GM18499 (cell line): ENCODE data around the gene SLC9A3.

Experiments used
- ATAC-seq: cut with Tn5 transposase; IDR thresholded peaks from one replicate; pipeline ENCODE4 v1.9.1; 2021; ENCODE audit warnings: moderate number of reproducible peaks; ENCODE audit not compliant: insufficient read depth, unreplicated experiment

SLC9A3 gene

DNA sequence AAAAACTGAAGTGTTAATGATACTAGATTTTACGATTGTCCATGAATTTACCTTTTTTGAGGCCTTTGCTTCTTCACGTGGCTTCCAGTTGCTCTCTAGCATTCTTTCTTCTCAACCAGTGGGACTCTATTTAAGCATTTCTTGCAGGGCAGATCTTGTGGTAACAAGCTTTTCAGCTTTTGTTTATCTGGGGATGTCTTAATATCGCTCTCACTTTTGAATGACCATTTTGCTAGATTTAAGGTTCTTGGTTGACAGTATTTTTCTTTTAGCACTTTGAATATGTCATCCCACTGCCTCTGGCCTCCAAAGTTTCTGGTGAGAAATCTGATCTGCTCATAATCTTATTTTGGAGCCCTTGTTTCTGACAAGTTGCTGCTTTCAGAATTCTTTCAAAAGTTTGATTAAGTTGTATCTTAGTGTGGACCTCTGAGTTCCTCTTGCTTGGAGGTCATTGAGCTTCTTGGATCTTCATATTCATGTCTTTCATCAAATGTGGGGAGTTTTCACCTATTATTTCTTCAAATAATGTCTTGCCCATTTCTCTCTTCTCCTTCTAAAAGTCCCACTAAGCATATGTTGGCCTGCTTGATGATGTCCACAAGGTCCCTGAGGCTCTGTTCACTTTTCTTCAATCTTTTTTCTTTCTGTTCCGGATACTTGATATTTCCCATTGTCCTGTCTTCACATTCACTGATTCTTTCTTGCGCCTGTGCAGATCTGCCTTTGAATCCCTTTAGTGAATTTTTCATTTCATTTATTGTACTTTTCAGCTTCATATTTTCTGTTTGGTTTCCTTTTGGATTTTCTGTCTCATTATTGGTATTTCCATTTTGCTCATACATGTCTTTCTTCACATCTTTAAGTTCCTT, 72.4 kb downstream of the SLC9A3 start:
- no peak for ATAC-seq

GRCh38 chr5:449151-449550, 75.1 kb downstream of the SLC9A3 start:
- no peak for ATAC-seq

DNA sequence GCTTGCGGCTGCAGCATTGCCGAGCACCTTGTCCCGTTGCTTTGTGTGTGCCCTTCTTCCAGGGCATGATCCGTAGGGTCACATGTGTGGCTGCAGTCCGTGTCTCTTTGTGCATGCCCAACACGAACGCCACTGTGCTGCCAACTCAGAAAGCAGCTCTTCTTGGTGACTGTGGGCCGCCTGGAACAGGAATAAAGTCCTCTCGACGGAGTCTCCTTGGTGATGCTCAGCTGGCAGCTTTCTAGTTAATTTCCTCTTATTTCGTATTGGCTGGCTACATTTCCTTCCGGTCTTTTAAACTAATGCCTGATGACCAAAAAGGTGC, 75.5 kb downstream of the SLC9A3 start:
- ATAC-seq: no peak

DNA sequence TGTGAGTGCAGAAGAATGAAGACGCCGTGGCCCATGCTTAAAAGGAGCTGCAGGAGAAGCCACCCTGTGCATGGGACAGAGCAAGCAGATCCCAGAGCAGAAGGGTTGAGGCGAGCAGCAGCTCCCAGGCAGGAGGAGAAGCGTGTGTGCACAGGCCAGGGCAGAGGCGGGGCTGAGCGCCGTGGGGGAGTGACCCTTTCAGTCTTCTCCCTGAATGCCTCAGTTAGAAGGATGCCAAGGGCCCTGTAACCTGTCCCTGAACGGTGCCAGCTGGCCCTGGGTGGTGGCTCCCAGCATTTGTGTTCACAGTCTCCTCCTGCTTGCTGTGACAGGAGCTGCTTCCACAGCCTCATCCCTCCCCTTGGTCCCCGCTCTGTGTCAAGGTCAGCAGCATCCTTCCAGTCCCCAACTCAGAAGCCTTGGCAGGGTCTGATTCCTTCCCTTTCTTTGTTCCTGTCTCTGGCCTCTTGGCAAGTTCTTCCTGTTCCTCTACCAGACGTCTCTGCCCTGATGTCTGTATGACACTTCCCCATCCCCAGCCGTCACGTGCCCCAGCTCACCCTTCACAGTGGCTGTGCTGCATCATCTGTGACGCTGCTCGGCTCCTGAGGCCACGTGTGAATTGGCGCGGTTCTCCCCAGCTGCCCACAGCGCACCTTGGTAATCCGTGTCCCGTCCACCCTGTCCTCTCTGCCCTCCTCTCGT, 76.0 kb downstream of the SLC9A3 start:
- no peak for ATAC-seq

DNA sequence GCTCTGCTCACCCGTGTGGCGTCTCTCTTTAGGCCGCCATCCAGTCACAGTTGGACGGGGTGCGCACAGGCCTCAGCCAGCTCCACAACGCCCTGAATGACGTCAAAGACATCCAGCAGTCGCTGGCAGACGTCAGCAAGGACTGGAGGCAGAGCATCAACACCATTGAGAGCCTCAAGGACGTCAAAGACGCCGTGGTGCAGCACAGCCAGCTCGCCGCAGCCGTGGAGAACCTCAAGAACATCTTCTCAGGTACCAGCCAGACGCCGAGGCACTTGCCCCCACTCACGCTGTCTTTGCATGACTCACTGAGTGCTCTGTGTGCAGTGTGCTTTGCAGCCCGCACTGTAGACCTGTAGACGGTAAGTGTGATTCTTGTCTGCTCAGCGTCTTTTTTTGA, 76.7 kb downstream of the SLC9A3 start:
- no peak for ATAC-seq

DNA sequence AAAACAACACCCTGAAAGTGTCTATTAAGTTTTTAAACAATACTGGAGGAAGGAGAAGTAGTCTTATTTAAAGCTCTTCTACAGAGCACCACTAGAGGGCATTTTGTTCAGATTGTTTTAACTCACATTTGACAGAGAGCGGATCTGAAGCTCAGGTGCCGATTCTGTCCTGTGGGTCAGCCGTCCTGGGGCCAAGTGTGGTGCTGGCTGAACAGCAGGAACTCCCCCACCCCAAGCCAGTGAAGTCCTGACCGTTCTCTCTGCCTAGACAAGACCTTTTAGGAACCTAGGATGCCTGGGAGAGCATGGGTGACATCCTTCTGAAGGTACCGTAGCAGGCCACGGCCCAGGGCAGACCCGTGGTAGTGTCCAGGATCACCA, 77.4 kb downstream of the SLC9A3 start:
- no peak for ATAC-seq

DNA sequence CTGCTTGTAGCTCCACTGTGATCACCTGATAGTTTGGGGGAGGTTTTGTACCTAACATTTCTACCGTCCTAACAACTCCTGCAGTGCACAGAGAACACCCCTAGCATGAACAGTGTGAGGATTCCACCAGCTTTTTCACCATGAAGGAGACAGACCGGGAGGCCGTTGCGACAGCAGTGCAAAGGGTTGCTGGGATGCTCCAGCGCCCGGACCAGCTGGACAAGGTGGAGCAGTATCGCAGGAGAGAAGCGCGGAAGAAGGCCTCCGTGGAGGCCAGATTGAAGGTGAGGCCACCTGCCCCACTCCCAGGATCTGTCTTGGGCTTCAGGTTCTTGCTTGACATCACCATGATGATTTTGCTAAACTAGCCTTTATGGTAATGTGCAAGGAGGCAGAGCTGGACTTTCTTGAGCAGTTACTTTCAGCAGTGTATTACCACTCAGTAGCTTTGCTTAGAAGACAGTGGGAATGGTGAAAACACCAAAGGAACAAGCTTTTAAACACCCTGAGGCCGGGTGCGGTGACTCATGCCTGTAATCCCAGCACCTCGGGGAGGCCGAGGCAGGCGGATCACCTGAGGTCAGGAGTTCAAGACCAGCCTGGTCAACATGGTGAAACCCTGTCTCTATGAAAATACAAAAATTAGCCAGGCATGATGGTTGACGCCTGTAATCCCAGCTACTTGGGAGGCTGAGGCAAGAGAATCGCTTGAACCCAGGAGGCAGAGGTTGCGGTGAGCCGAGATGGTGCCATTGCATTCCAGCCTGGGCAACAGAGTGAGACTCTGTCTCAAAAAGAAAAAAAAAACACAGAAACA, 78.0 kb downstream of the SLC9A3 start:
- ATAC-seq: no peak

GRCh38 chr5:445591-445990, 78.7 kb downstream of the SLC9A3 start:
- ATAC-seq: no peak

GRCh38 chr5:444226-444625, 80.0 kb downstream of the SLC9A3 start:
- ATAC-seq: no peak

DNA sequence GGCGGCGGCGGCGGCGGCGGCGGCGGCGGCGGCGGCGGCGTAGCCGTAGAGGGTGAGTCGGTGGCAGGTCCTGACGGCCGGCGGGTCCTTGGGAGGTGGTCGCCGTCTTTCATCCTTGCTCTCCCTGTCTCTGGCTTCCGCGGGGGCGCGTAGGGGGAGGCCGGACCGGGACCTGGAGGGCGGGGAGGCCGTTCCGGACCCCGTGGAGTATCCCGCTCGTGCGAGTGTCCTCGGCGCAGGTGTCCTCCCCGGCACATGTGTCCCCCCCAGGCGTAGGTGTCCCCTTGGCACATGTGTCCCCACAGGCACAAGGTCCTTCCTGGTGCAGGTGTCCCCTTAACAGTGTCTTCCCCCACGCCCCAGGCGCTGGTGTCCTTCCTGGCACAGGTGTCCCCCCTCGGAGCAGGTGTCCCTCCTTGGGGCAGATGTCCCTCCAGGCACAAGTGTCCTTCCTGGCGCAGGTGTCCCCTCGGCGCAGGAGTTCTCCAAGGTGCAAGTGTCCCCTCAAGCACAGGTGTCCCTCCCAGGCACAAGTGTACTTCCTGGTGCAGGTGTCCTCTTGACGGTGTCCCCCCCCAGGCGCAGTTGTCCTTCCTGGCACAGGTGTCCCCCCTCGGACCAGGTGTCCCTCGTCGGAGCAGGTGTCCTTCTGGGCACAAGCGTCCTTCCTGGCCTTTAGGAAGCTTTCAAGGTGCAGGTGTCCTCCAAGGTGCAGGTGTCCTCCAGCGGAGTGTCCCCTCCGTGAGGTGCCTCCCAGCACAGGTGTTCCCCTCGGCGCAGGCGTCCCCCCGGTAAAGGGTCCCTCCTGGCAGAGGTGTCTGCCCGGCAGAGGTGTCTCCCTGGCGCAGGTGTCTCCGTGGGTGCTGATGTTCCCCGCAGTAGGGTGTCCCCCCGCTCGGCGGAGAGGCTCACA, 80.8 kb downstream of the SLC9A3 start:
- no peak for ATAC-seq

DNA sequence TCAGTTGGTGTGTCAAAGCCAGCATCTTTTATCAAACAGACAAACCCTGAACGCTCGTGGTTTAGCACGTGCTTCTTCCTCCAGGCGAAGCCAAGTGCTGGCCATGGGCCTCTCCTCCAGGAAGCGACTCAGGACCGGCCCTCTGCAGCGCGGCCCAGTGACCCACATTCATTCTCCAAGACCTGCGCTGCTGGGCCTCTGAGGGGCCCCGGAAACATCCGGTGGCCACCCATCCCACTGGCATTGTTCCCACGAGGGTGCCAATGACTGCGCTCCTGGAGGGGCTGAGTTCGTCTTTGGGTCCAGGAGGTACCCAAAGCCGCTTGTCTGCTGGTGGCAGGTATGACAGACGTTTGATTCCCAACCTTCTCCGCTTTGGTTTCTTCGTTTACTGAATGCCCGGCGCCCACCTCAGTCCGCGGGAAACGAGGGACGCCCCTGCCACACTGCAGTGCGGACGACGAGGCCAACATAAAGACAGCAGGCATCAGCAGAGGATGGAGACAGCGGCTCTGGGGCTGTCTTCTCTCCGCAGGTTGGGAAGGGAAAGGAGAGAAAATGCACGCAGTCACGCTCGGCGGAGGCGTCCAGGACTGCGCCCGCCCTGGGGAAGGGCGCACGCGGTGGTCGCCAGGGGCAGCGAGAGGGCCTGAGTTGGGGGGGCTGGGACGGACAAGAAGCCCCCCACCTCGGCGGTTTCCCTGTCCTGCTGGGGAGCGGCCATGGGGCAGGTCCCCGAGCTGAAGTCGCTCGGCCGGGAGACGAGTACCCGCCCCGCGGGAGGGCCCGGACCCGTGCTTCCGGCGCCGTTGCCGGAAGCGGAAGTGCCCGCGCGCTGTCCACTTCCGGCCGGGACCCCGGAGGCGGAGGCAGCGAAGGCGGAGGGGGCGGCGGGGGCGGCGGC, 81.7 kb downstream of the SLC9A3 start, which contains the start of gene EXOC3:
Gene EXOC3 (plus strand): TSS at position 842 of the 904 bp plus-strand sequence. CDS start 3,030 bp downstream, outside the sequence.
- no peak for ATAC-seq

DNA sequence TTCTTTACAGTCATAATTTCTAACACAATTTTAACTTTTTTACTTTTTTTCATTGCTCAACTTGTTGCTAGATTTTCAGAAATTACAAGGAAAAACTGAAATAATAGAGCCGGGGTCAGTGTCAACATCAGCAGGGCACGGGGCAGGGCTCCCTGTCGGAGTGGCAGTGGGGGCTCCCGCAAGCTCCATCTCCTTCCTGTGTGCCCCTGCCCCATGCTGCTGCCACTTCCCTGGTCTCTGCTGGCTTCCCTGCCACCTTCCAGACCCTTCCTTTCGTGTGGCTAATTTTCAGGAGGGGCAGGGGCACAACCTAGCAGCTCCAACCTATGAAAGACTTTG, 82.3 kb downstream of the SLC9A3 start:
- ATAC-seq: no peak

DNA sequence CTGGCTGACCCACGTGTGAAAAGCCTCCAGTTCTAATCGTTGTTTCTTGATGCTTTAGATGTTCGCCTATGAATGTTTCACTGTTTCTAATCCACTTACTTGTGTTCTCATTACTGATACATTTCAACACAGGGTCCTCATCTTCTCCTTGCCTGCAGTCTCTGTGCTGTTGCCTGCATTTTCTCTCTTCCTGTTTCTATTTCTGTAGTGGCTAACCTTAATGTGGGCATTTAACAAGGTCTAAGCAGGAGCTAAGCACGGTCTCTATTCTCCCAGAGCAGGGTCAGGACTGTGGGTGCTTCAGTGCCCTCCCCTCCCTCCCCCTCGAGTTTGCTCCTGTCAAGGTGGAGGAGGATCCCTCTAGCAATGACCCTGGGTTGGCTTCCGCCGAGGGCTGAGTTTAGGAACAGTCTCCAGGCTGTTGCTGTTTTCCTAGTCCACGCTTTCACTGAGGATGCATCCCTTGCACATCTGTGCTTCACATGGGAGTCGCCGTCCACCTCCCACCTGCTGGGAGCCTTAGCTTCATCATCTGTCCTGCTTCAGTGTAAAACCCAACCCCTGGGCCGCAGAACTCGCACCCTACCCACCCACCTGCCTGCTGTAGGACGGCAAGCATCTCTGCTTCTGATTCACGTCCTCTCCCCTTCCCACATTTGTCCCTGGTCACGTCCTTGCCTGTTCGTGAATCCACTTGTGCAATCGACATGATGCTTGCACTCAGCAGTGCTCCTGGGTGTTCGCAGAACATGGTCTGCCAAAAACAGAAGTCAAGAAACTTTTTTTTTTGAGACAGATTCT, 83.6 kb downstream of the SLC9A3 start:
- ATAC-seq: no peak

DNA sequence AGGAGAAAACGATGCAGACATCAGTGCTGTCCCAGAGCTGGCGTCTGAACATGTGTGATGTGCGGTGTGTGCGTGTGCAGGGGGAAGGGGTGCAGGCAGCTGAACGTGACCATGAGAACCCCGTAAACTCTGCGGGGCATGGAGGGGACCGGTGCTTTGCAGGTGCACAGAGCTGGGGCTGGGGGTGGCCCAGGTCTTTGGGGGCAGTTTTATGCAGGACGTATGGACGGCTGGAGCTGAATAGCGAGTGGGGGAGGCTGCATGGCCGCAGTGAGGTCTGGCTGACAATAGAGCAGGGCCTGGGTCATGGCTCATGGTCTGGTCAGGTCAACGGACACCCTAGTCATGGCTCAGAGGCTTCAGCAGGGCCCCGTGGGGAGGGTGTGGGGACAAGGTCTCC, 84.6 kb downstream of the SLC9A3 start:
- ATAC-seq: no peak

DNA sequence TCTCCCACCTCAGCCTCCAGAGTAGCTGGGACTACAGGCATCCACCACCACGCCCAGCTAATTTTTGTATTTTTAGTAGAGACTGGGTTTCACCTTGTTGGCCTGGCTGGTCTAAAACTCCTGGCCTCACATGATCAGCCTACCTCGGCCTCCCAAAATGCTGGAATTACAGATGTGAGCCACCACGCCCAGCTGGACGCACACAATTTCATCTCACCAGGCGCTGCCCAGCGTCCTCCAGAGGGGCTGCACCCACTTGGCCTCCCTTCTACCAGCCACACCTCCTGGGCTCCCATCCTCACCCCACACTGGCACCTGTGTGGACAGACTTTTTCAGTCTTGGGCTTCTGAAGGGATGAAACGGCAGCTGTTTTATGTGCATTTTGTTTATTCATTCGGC, 85.1 kb downstream of the SLC9A3 start:
- no peak for ATAC-seq

DNA sequence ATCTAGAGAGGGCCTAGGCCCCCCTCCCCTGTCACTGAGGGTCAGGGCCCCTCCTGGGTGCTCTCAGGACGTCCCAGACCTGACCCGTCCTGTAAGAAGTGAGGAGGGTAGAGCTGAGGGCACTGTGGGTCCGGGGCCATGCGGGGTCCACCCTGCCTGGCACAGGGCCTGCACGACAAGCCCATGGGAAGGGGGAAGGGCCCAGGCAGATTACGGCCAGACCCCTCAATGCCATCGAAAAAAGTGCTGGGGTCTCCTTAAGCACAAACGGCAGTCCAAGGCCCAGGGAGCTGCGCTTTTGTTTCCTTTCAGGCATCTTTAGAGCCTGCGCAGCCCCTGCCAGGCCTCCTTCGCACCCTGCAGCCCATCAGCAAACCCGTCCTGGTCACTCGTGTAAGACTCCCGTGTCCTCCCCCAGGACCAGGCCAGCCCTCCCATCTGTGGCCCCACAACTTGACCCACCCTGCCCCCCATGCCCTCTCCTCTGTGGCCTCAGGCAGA, 85.7 kb downstream of the SLC9A3 start:
- no peak for ATAC-seq

DNA sequence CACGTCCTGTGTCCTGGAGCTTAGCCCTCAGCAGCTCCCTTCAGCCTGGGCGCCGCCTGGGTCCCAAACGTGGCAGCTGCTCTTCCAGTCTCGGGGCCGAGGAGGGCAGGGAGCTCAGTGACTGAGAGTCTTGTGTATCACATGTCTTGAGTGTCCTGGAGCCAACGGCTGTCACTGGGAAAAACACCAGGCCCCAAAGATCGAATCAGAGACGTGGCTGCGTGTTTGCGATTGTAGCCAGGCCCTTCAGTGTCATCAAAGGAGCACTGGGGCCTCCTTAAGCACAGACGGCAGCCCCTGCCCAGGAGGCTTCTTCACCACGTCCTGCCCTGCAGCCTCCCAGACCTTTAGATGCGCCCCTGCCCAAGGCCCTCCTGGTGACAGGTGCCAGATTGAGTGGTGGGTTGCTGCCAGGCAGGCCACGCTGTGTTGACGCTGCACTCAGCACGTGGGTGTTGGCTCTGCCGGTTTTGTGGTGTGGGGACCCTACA, 86.9 kb downstream of the SLC9A3 start:
- ATAC-seq: no peak

DNA sequence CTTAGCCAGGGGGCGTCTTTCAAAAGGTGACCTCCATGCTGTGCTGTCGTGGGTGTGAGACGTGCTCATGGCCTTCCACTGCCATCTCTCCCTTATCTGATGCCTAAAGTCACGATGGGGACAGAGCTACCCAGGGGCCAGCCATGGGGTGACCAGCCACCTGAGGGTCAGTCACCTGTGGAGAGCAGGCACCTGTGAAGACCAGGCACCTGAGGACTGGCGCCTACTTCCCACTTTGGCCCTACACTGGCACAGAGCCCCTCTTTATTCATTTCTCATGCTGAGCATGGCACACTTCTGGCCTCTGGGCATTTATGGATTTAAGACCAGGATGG, 87.6 kb downstream of the SLC9A3 start:
- no peak for ATAC-seq
